HK-2 (cell line): ENCODE results near the gene CCDC192.
A peak's percentile ranks its signal among the peaks of the same experiment; 100 is the strongest.
"Not testable (repeated sequence)": the region's sequence is repeated elsewhere in the genome, so short reads cannot be mapped to it uniquely, and the experiment has no call there.

Source experiments
- DNase-seq: peaks from one replicate; pipeline ENCODE4 v3.0.0-alpha.2; 2018; ENCODE audit not compliant: unreplicated experiment

CCDC192 gene

GRCh38 chr5:127699416-127699815 lies 3.8 kb upstream of the CCDC192 start:
- no peak for DNase-seq

GRCh38 chr5:127700237-127700766 lies 2.9 kb upstream of the CCDC192 start:
- DNase-seq = no peak

- no peak for DNase-seq
Observed at GRCh38 chr5:127702434-127702833, 757 bp upstream of the CCDC192 start.

GRCh38 chr5:127705120-127705892 lies 2.1 kb downstream of the CCDC192 start:
- no peak for DNase-seq

GRCh38 chr5:127706691-127707090 lies 3.5 kb downstream of the CCDC192 start:
- no peak for DNase-seq

GRCh38 chr5:127707209-127707608 lies 4.0 kb downstream of the CCDC192 start:
- DNase-seq = no peak

- not testable (repeated sequence) for DNase-seq
Observed at GRCh38 chr5:127713083-127713482, 9.9 kb downstream of the CCDC192 start.

GRCh38 chr5:127718181-127718580 lies 15.0 kb downstream of the CCDC192 start:
- no peak for DNase-seq

GRCh38 chr5:127723571-127723970 lies 20.4 kb downstream of the CCDC192 start:
- no peak for DNase-seq

- no peak for DNase-seq
Observed at GRCh38 chr5:127725673-127726072, 22.5 kb downstream of the CCDC192 start.

GRCh38 chr5:127732963-127733362 lies 29.8 kb downstream of the CCDC192 start:
- DNase-seq = no peak

- DNase-seq = not testable (repeated sequence)
Observed at GRCh38 chr5:127739348-127739747, 36.2 kb downstream of the CCDC192 start.

- DNase-seq = no peak
Observed at GRCh38 chr5:127739807-127740384, 36.7 kb downstream of the CCDC192 start.

GRCh38 chr5:127741412-127741811 lies 38.2 kb downstream of the CCDC192 start:
- DNase-seq = no peak

GRCh38 chr5:127744241-127744640 lies 41.0 kb downstream of the CCDC192 start:
- DNase-seq = no peak

- DNase-seq = no peak
Observed at GRCh38 chr5:127746756-127747155, 43.6 kb downstream of the CCDC192 start.

GRCh38 chr5:127752503-127753265 lies 49.5 kb downstream of the CCDC192 start:
- DNase-seq = not testable (repeated sequence)

GRCh38 chr5:127754259-127754658 lies 51.1 kb downstream of the CCDC192 start:
- no peak for DNase-seq

GRCh38 chr5:127754706-127755105 lies 51.5 kb downstream of the CCDC192 start:
- no peak for DNase-seq

- peak; percentile 3 for DNase-seq
Observed at GRCh38 chr5:127757576-127757975, 54.4 kb downstream of the CCDC192 start.

GRCh38 chr5:127758766-127759283 lies 55.6 kb downstream of the CCDC192 start:
- DNase-seq = no peak

GRCh38 chr5:127761869-127762268 lies 58.7 kb downstream of the CCDC192 start:
- DNase-seq = no peak
